Activated gamma-delta T cell (primary cell): ENCODE results near the gene OR6M1.

Experiments used
- DNase-seq: peaks from one replicate; lab custom pipeline; 2025; lab: John Stamatoyannopoulos, UW
- total RNA-seq, 2 donors: gene quantifications; one replicate each; lab custom pipeline; 2026; lab: John Stamatoyannopoulos, UW

The OR6M1 gene, protein sequence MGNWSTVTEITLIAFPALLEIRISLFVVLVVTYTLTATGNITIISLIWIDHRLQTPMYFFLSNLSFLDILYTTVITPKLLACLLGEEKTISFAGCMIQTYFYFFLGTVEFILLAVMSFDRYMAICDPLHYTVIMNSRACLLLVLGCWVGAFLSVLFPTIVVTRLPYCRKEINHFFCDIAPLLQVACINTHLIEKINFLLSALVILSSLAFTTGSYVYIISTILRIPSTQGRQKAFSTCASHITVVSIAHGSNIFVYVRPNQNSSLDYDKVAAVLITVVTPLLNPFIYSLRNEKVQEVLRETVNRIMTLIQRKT
- total RNA-seq = 0 reads per million in 2 donors

- DNase-seq = no peak
Observed at GRCh38 chr11:123806249-123806648, at the start of gene OR6M1. OR6M1 (minus strand) TSS chr11:123806349; CDS start chr11:123806349, 0 bp downstream.

DNA sequence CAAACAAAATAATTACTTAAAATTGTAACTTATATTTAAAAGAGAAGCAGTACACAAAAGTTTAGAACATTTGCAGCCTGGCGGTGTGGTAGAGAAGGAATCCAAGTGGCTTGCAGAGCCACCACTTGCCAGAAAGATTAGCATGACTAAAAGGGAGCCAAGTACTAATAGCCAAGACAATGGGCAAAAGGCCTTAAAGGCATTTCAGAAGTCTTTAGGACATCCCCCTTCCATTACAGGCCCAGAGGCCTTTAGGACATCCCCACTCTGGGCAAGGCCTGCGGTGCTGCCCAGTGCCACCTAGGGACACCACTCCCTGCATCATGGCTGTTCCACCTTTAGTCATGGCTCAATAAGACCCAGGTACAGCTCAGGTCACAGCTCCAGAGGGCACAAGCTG, 46.9 kb upstream of the OR6M1 start:
- DNase-seq = no peak

DNA sequence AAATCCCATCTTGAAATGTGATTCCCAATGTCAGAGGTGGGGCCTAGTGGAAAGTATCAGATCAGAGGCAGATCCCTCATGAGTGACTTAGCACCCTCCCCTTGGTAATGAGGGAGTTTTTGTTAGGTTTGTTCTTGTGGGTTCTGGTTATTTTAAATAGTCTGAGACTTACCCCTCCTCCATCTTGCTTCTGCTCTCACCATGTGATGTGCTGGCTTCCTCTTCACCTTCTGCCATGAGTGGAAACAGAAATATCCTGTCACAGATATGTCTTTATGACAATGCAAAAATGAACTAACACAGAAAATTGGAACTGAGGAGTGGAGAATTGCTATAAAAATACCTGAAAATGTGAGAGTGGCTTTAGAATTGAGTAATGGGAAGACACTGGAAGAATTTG, 46.2 kb upstream of the OR6M1 start:
- DNase-seq = no peak

DNA sequence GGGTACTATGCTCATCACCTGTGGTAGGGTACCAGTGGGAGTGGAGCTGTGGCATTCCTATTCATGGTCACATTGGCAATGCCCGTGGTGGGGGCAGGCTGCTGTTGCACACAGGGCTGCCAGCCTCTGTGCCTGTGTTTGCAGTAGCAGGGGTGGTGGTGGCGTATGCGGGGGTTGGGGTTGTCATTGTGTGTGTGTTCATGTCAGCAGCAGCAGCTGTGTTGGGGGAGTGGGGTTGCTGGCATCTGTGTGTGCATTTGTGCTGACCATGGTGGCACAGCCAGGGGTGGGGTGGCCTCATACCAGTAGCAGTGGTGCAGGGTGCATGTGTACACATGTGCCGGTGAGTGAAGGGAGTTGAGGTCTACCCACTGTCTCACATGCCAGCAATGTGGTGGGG, 45.0 kb upstream of the OR6M1 start:
- DNase-seq = no peak

DNA sequence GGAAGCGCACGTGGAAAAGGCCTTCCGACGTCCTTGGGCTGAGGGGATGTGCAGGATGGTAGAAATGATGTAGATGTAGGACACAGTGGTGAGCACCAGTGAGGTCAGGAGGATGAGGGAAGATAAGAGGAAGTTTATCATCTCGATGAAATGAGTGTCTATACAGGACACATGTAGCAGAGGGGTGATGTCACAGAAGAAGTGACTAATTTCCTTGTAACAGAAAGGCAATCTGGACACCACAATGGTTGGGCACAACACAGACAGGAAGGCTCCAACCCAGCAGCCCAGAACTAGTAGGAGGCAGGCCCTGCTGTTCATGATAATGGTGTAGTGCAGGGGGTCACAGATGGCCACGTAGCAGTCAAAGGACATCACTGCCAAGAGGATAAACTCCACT, 35.0 kb upstream of the OR6M1 start:
- DNase-seq = no peak

- no peak for DNase-seq
Observed at GRCh38 chr11:123839131-123839530, 33.0 kb upstream of the OR6M1 start.

DNA sequence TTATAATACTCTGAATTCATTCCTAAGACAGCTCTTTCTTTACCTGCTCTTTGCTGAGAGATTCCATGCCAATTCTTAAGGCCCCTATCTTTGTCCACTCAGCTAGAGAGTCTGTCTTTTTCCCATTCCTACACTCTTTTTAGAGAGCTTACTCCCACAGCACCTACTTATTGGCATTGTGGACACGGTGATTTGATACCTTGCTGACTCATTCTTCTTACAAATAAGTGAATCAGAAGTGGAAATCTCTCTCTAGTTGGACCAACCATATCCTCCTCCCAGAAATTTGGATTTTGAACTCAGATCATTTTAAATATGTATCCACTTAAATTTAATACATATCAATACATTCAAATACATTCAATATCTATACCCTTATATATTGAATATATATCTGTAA, 32.5 kb upstream of the OR6M1 start:
- no peak for DNase-seq

DNA sequence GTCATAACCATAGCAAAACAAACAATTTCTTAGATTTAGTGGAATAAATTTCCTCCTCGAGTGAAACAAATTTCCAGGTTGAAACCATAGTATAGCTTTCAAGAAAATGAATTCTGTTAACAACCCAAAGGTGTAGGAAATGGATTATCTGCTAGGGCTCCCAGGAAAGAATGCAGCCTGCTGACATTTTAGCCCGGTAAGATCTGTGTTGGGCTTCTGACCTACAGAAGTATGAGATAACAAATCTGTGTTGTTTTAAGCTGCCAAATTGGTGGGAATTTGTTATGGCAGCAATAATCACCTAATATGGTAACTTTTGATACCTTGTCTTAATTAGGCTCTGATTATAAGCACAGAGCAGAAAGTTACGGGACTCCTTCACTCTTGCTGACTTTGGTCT, 32.0 kb upstream of the OR6M1 start:
- DNase-seq = no peak

DNA sequence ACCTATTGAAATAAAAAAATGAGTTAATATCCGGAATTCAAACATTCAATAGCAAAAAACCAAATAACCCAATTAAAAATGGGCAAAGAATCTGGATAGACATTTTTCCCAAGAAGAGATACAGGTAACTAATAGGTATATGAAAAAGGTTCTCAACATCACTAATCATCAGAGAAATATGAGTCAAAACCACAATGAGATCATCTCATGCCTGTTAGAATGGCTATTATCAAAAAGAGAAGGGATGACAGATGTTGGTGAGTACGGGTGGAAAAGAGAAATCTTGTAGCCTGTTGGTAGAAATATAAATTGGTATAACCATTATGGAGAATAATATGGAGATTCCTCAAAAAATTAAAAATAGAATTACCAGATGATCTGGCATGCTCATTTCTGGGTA, 26.9 kb upstream of the OR6M1 start:
- DNase-seq = no peak

DNA sequence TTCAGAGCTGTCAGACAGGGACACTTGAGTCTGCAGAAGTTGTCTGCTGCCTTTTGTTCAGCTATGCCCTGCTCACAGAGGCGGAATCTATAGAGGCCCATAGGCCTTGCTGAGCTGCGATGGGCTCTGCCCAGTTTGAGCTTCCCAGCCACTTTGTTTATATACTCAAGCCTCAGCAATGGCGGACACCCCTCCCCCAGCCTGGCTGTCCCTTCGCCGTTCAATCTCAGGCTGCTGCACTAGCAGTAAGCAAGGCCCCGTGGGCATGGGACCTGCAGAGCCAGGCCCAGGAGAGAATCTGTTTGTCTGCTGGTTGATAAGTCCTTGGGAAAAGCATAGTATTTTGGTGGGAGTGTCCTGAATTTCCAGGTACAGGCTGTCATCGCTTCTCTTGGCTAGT, 23.6 kb upstream of the OR6M1 start:
- DNase-seq = no peak

DNA sequence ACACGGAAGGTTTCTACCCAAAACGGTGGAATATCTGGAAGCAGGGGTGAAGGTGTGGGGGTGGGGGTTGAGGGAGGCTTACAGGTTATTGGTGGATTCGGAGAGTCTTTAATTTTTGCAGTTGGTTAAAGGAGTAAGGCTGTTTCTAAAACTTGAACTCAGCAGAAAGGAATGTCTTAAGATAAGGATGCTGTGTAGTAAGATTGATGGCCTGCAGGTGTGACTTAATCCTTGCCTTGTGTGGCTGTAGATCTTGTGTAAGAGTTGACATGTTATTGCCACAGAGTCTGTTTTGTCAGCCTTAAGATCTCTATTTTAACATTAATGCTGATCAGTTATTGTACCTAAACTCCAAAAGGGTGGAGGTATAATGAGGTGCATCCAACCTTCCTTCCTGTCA, 16.4 kb upstream of the OR6M1 start:
- DNase-seq = no peak

DNA sequence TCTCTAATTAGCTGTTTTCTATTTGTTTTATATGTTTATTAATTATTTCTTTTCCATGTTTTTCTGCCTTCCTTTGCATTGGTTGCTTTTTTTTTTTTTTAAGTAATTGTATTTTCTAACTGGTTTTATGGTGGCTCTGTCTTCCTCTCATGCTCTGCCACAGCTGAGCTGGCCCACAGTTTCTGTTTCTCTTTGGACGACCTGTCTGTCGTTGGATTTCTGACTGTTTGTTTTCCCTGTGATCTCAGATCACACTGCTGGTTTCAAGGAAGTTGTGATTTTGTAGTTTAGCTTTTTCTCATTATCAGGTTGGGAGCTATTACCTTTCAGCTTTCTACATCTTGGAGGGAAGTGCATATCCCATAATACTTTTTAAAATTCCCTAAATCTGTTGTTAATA, 15.9 kb upstream of the OR6M1 start:
- DNase-seq = no peak

DNA sequence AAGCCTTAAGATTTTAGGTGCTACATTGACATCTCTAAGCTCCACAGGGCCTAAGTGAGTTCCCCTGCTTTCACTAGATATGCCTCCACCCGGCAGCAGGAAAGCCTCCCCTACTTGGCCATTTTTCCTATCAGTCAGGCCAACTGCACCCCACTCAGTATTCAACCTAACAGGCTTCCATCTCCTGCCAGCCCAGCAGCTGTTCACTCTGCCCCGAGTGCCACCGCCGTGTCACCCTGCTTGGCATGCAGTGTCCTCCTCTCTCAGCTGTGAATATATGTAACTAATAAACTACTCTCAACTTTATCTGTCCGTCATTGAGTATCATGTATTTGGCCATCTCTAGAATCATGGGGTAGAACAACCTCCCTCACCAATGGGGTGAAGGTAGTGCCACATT, 9.0 kb upstream of the OR6M1 start:
- no peak for DNase-seq

DNA sequence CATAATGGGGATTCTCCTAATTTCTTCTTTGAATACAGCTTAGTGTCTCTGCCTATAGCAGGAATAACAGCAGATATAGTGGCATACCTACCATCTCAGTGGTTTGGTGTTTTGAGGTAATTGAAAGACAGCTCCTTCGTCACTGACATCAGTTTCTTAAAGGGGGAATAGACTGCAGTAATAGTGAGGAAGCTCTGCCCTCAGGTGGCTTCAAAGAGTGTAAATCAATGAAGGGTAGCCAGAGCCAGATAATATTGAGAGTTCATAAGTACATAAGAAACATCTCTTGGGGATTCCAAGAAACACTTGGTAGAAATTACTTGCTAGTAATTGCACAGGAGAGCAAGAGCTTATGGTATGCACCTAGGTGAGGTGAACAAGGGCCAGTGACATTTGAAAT, 4.4 kb downstream of the OR6M1 start:
- no peak for DNase-seq

DNA sequence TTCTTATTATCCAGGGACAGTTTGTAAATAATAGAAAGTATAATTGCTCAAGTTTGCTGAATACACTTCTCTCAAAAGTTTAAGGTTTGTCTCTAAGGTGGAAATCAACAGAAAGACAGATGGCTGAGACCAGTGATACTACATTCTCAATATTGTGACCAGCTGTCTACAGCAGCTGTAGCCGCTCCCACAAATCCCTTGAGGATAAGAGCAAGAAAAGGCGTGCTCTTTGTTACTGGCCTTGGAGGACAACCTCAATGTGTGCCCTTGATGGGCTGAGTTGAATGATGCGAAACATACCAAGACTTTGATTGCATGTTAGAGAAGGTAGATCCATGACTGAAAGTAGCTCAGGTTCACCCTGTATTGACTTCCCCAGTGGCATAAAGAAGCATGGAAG, 6.1 kb downstream of the OR6M1 start:
- no peak for DNase-seq

DNA sequence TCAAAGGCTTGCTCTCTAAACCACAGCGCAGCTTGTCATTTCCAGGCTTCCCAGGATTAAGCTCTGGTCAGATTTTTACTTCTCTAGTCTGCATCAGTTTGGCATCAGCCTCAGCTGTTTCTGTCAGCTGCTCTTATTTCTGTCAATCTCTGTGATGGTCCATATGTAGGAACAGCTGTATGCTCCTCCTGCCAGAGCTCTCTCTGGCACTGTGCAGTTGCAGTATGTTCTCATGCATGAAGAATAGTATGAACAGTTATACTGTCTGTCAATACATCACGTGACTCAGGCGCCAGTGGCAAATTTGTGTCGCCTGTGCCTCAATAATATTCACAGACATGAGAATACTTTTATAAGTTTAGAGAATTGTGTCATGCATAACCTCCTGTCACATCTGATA, 6.7 kb downstream of the OR6M1 start:
- no peak for DNase-seq

GRCh38 chr11:123798513-123799252, 7.5 kb downstream of the OR6M1 start:
- DNase-seq = no peak

GRCh38 chr11:123798079-123798478, 8.1 kb downstream of the OR6M1 start:
- DNase-seq = no peak

DNA sequence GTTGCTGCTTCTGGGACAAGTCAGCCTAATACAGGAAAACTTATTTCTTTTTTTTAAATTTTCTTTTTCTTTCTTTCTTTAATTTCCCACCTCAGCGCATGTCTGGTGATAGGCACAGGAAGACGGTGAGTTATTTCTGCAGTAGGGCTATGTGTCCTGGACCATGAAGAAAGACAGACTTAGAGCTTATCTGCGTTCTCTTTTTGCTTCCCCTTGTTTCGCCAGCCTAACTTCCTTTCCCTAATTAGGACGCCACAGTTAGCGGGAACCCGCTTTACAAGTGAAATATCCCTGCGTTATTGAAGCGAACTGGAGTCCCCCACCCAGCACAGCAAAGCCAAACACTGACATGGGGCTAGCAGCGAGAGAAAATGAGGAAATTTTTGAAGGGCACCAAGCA, 8.6 kb downstream of the OR6M1 start:
- no peak for DNase-seq

GRCh38 chr11:123797114-123797513, 9.0 kb downstream of the OR6M1 start:
- DNase-seq = no peak

DNA sequence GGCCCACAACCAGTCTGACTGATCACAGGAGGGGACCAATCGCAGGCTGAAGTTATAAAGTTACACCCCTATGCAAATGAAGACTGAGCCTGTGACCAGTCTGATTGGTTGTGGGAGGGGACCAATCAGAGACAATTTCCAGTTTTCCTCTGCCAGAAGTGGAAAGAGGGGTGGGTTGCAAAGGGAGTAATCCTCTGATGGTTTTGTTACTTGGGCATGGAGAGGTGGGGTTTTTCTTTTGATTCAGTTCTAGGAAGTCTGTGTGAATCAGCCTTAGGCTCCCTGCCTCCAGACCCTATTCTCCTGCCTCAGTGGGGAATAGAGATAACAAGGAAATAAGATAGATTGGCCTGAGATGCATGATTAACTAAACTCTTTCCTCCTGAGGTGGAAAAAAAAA, 9.9 kb downstream of the OR6M1 start:
- DNase-seq = no peak

- DNase-seq = no peak
Observed at GRCh38 chr11:123783536-123783935, 22.6 kb downstream of the OR6M1 start.

- no peak for DNase-seq
Observed at GRCh38 chr11:123778511-123778910, 27.6 kb downstream of the OR6M1 start.
